H9 (cell line): ENCODE data around the gene KAZN. TPM values are rescaled to one million over a fixed set of nuclear protein-coding genes. Genes with fewer than 3 reads are reported as not detected.

Source experiments
- DNase-seq: peaks from one replicate; pipeline ENCODE4 v3.0.0-alpha.2; 2017
- H2AFZ ChIP-seq: one replicate; pipeline ENCODE4 v1.6.1; 2013; ENCODE audit warnings: mild to moderate bottlenecking, low read length, control low read depth, moderate library complexity
- H2AK5ac ChIP-seq: 2 replicates; pipeline ENCODE4 v1.6.1; 2013; ENCODE audit warnings: low read length, control low read depth, mixed read lengths; ENCODE audit not compliant: insufficient read length
- H2BK120ac ChIP-seq: one replicate; pipeline ENCODE4 v1.6.1; 2013; ENCODE audit warnings: low read depth, mild to moderate bottlenecking, low read length, control low read depth, inconsistent platforms; ENCODE audit not compliant: poor library complexity, severe bottlenecking
- H2BK12ac ChIP-seq: 2 replicates; pipeline ENCODE4 v1.6.1; 2013; ENCODE audit warnings: low read length, control low read depth, mixed read lengths, low read depth; ENCODE audit not compliant: insufficient read length
- H2BK15ac ChIP-seq: 2 replicates; pipeline ENCODE4 v1.6.1; 2013; ENCODE audit warnings: low read depth, low read length, control low read depth
- H2BK20ac ChIP-seq: one replicate; pipeline ENCODE4 v1.6.1; 2013; ENCODE audit warnings: low read depth, mild to moderate bottlenecking, low read length, control low read depth, inconsistent platforms; ENCODE audit not compliant: poor library complexity, severe bottlenecking
- H2BK5ac ChIP-seq: 2 replicates; pipeline ENCODE4 v1.6.1; 2013; ENCODE audit warnings: low read length, control low read depth, mixed read lengths; ENCODE audit not compliant: insufficient read length
- H3K14ac ChIP-seq: 2 replicates; pipeline ENCODE4 v1.6.1; 2013; ENCODE audit warnings: low read length, control low read depth; ENCODE audit not compliant: insufficient read depth
- H3K18ac ChIP-seq: 2 replicates; pipeline ENCODE4 v1.6.1; 2013; ENCODE audit warnings: low read depth, mild to moderate bottlenecking, mixed read lengths, low read length, control low read depth; ENCODE audit not compliant: insufficient read length
- H3K23ac ChIP-seq: 2 replicates; pipeline ENCODE4 v1.6.1; 2013; ENCODE audit warnings: low read length, control low read depth, mixed read lengths, low read depth; ENCODE audit not compliant: insufficient read length
- H3K23me2 ChIP-seq: 2 replicates; pipeline ENCODE4 v1.6.1; 2013; ENCODE audit warnings: low read depth, mild to moderate bottlenecking, mixed read lengths, low read length, control low read depth; ENCODE audit not compliant: insufficient read length, poor library complexity, severe bottlenecking
- H3K27ac ChIP-seq: 2 replicates; pipeline ENCODE4 v1.5.1; 2013; ENCODE audit warnings: low read length, control low read depth, mixed read lengths, low read depth; ENCODE audit not compliant: insufficient read length
- H3K27me3 ChIP-seq: 2 replicates; pipeline ENCODE4 v1.6.1; 2013; ENCODE audit warnings: low read length, control low read depth, inconsistent platforms; ENCODE audit not compliant: insufficient read depth
- H3K4ac ChIP-seq: 2 replicates; pipeline ENCODE4 v1.6.1; 2013; ENCODE audit warnings: low read depth, mild to moderate bottlenecking, control low read depth, inconsistent platforms, low read length, moderate library complexity
- H3K4me1 ChIP-seq: 2 replicates; pipeline ENCODE4 v1.6.1; 2013; ENCODE audit warnings: low read length, control low read depth, inconsistent platforms; ENCODE audit not compliant: insufficient read depth
- H3K4me2 ChIP-seq: 2 replicates; pipeline ENCODE4 v1.6.1; 2013; ENCODE audit warnings: low read length, control low read depth, mixed read lengths; ENCODE audit not compliant: insufficient read length, insufficient read depth
- H3K56ac ChIP-seq: 2 replicates; pipeline ENCODE4 v1.6.1; 2013; ENCODE audit warnings: low read depth, mild to moderate bottlenecking, mixed read lengths, low read length, control low read depth; ENCODE audit not compliant: insufficient read length
- H3K79me1 ChIP-seq: 2 replicates; pipeline ENCODE4 v1.6.1; 2013; ENCODE audit warnings: low read depth, mild to moderate bottlenecking, moderate library complexity, low read length, control low read depth, inconsistent platforms; ENCODE audit not compliant: insufficient read depth, poor library complexity, severe bottlenecking
- H3K79me2 ChIP-seq: 2 replicates; pipeline ENCODE4 v1.6.1; 2013; ENCODE audit warnings: low read length, control low read depth, inconsistent platforms; ENCODE audit not compliant: insufficient read depth
- H3K9ac ChIP-seq: 2 replicates; pipeline ENCODE4 v1.6.1; 2013; ENCODE audit warnings: low read length, control low read depth, mixed read lengths; ENCODE audit not compliant: insufficient read length; ENCODE audit errors: extremely low read depth
- H3K9me3 ChIP-seq: one replicate; pipeline ENCODE4 v1.6.1; 2013; ENCODE audit warnings: low read depth, low read length, inconsistent platforms; ENCODE audit not compliant: control insufficient read depth
- H3T11ph ChIP-seq: one replicate; pipeline ENCODE4 v1.6.1; 2013; ENCODE audit warnings: mild to moderate bottlenecking, low read length, control low read depth, inconsistent platforms
- H4K20me1 ChIP-seq: one replicate; pipeline ENCODE4 v1.6.1; 2013; ENCODE audit not compliant: control insufficient read depth, insufficient read length, insufficient read depth
- H4K5ac ChIP-seq: 2 replicates; pipeline ENCODE4 v1.6.1; 2013; ENCODE audit warnings: low read depth, mild to moderate bottlenecking, mixed read lengths, low read length, control low read depth; ENCODE audit not compliant: insufficient read length
- H4K8ac ChIP-seq: replicated peaks from 2 replicates; pipeline ENCODE4 v1.6.1; 2013; ENCODE audit warnings: low read length, control low read depth, mixed read lengths, low read depth; ENCODE audit not compliant: insufficient read length
- H4K91ac ChIP-seq: 2 replicates; pipeline ENCODE4 v1.6.1; 2013; ENCODE audit warnings: low read depth, mild to moderate bottlenecking, moderate library complexity, mixed read lengths, low read length, control low read depth; ENCODE audit not compliant: insufficient read length
- H3K27ac Mint-ChIP-seq, 3 experiments: 2 replicates in 2 of 3; 3 replicates in 1 of 3; pipeline ENCODE4 v1.8.0; 2020 to 2021; ENCODE audit warnings: mixed read lengths in 3 of 3, mild to moderate bottlenecking in 1 of 3, moderate library complexity in 1 of 3
- H3K27me3 Mint-ChIP-seq: 2 replicates; pipeline ENCODE4 v1.8.0; 2021; ENCODE audit warnings: low read depth, mild to moderate bottlenecking, moderate library complexity, mixed read lengths
- H3K36me3 Mint-ChIP-seq, 3 experiments: 2 replicates in 2 of 3; 3 replicates in 1 of 3; pipeline ENCODE4 v1.8.0; 2020 to 2021; ENCODE audit warnings: low read depth in 3 of 3, mixed read lengths in 3 of 3; ENCODE audit not compliant: insufficient read depth in 1 of 3
- H3K4me1 Mint-ChIP-seq, 2 experiments: 2 replicates each; pipeline ENCODE4 v1.8.0; 2020; ENCODE audit warnings: mixed read lengths in 2 of 2
- H3K4me3 Mint-ChIP-seq, 2 experiments: 2 replicates in 1 of 2; 3 replicates in 1 of 2; pipeline ENCODE4 v1.8.0; 2020 to 2021; ENCODE audit warnings: mild to moderate bottlenecking in 2 of 2, mixed read lengths in 2 of 2, moderate library complexity in 1 of 2
- H3K9me3 Mint-ChIP-seq, 2 experiments: 2 replicates in 1 of 2; 3 replicates in 1 of 2; pipeline ENCODE4 v1.8.0; 2020; ENCODE audit warnings: mild to moderate bottlenecking in 2 of 2, mixed read lengths in 2 of 2, moderate library complexity in 1 of 2
- WGBS: extraction: QIAGEN DNeasy Blood & Tissue Kit; methylation state at CpG from one replicate; pipeline ENCODE4 v1.1.7; 2013; ENCODE audit warnings: missing lambda C conversion rate, low lambda C conversion rate, mixed read lengths; ENCODE audit not compliant: insufficient read length; ENCODE audit errors: extremely low coverage; 5-methylcytosine and 5-hydroxymethylcytosine counted together
- total RNA-seq: library from RNA; stranded (reverse); gene quantifications from 2 replicates; pipeline ENCODE4 v1.2.1, GENCODE V29; 2021
- TF ChIP-seq, protein P1 (sequence below): fragments of 200-600 bp; sonication (generic); conservative IDR thresholded peaks from 3 replicates; pipeline ENCODE4 v1.8.0; 2021; ENCODE audit warnings: antibody characterized with exemption, mild to moderate bottlenecking

The KAZN gene
- total RNA-seq, 1 experiment from 2014 or later, result 7.6 TPM

GRCh38 chr1:15148475-15148874, 550.0 kb downstream of the KAZN start:
- Histone ChIP-seq H4K5ac (no peak overlapping the region), H3K27me3 (no peaks in the 10 kb centered on the region; the same call in 1 of the 2 replicates), H2BK5ac (no peak overlapping the region), H3K56ac (no peak overlapping the region), H4K91ac (no peak overlapping the region), H3K79me2 (no peaks in the 10 kb centered on the region), H3K23ac (no peak overlapping the region), H3K79me1 (no peaks in the 10 kb centered on the region), H4K8ac (no peak overlapping the region), H2BK20ac (no peak overlapping the region), H3K18ac (no peak overlapping the region), H3K4me1 (no peaks in the 10 kb centered on the region), H2AK5ac (no peak overlapping the region), H3K4me2 (no peak overlapping the region), H2BK120ac (no peak overlapping the region), H3K14ac (no peak overlapping the region), H3T11ph (no peak overlapping the region), H3K9me3 (no peaks in the 10 kb centered on the region), H2AFZ (no peak overlapping the region), H2BK15ac (no peak overlapping the region), H3K27ac (no peak overlapping the region), H3K9ac (no peak overlapping the region), H2BK12ac (no peak overlapping the region), H3K23me2 (peaks cover 15% of the 10 kb centered on the region), H3K4ac (no peak overlapping the region), H4K20me1 (no peaks in the 10 kb centered on the region)
- DNase-seq, result no peak
- Mint-ChIP-seq H3K27ac (no peak overlapping the region), H3K4me3 (no peak overlapping the region), H3K36me3 (peaks cover 0 to 4% (median 3%) of the 10 kb centered on the region in 3 experiments; a peak in 2 of 7 replicates), H3K4me1 (peaks cover 3 to 6% of the 10 kb centered on the region in 2 experiments), H3K27me3 (peaks cover 65% of the 10 kb centered on the region), H3K9me3 (peaks cover 0 to 5% of the 10 kb centered on the region in 2 experiments; a peak in 2 of 5 replicates)
- TF ChIP-seq, protein P1, sequence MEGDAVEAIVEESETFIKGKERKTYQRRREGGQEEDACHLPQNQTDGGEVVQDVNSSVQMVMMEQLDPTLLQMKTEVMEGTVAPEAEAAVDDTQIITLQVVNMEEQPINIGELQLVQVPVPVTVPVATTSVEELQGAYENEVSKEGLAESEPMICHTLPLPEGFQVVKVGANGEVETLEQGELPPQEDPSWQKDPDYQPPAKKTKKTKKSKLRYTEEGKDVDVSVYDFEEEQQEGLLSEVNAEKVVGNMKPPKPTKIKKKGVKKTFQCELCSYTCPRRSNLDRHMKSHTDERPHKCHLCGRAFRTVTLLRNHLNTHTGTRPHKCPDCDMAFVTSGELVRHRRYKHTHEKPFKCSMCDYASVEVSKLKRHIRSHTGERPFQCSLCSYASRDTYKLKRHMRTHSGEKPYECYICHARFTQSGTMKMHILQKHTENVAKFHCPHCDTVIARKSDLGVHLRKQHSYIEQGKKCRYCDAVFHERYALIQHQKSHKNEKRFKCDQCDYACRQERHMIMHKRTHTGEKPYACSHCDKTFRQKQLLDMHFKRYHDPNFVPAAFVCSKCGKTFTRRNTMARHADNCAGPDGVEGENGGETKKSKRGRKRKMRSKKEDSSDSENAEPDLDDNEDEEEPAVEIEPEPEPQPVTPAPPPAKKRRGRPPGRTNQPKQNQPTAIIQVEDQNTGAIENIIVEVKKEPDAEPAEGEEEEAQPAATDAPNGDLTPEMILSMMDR, result no peak
- WGBS, result no CpG with 5 or more reads among the region's 9 CpGs
